ENCODE results near the gene TRAF4.

Gene TRAF4, protein sequence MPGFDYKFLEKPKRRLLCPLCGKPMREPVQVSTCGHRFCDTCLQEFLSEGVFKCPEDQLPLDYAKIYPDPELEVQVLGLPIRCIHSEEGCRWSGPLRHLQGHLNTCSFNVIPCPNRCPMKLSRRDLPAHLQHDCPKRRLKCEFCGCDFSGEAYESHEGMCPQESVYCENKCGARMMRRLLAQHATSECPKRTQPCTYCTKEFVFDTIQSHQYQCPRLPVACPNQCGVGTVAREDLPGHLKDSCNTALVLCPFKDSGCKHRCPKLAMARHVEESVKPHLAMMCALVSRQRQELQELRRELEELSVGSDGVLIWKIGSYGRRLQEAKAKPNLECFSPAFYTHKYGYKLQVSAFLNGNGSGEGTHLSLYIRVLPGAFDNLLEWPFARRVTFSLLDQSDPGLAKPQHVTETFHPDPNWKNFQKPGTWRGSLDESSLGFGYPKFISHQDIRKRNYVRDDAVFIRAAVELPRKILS

DNA sequence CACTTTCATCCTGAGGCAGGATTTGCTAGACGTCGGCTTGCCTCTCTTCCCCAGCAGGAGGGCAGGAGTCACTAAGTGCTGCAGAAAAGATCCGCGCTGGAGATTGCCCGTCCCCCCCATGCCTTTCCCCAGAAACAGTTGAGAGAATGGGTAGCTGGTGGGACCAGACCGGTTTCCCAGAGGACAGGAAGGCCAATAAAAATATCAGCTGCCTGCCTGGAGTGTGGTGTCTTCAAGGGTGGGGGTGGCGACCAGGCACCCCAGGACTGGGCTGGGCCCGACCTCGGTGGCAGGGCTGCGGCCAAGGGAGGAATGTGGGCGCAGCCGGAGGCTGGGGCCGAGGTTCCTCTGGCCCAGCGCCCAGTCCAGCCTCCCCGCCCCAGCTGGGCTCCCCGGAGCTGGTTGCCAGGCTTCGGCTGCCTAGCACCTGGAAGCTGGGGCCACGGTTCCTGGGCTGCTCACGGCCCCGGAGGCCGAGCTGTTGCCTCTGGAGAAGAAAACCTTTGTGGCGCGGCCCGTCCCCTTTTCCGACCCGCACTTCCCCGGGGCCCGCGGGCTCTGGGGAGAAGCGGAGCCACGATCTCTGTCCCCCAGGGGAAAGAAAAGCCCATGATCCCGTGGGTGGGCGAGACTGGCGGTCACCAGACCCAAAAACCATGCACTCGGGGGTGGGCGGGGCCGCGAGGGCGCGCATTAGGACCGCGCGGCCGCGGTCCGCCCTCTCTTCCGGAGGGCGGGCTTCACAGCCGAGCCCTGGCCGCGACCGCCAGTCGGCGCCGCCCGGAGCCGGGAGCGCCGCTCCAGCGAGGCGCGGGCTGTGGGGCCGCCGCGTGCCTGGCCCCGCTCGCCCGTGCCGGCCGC, at the start of gene TRAF4:
Gene TRAF4, plus strand, starts transcription at position 769 of the 861 bp plus-strand sequence. CDS start 102 bp downstream, outside the sequence.
- peak; percentile 53 for DNase-seq

DNA sequence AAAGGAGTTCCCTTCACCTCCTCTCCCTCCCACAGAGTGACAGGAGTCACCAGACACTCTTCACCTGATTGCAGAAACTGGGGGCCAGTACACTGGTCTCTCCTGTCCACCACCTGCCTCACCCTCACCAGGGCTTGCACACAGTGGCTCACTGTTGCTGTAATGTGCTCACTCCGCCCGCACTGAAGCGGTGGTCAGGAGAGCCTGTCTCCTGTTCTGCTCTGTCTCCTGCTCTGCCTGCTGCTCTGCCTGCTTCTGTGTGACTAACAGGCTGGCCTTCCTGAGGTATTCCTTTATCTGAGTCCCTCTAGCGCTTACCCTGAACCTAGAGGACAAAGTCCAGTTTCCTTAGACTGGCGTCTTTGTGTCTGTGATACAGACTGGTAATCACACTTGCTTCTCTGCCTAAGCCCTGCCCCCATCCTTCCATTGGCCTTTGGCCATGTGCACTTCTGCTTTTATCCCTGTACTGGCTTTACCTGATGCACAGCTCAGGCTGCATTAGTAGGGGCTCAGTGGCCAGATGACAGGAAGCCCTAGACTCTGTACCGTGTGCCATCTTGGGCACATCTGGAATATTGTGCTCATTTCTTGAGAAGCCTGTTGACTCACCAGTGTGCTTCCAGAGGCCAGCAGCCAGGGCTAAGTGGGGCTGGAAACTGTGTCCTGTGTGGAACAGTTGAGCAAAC, 45.4 kb upstream of the TRAF4 start:
- no peak for DNase-seq

DNA sequence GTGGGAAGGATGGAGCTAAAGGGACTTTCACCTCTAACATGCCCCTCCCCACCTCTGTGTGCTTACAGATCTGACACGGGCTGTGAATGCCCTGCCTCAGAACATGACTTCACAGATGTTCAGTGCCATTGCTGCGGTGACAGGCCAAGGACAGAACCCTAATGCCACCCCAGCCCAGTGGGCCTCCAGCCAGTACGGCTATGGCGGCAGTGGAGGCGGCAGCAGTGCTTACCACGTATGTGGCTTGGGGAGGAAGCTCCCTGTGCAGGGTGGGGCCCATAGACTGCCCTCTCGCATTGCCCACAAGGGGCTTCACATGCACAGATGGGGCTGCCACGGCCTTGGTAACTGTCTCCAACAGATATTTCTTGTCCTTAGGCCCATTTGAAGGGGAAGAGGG, 43.5 kb upstream of the TRAF4 start:
- no peak for DNase-seq

- no peak for DNase-seq
Measured at GRCh38 chr17:28700830-28701492, 42.9 kb upstream of the TRAF4 start.

DNA sequence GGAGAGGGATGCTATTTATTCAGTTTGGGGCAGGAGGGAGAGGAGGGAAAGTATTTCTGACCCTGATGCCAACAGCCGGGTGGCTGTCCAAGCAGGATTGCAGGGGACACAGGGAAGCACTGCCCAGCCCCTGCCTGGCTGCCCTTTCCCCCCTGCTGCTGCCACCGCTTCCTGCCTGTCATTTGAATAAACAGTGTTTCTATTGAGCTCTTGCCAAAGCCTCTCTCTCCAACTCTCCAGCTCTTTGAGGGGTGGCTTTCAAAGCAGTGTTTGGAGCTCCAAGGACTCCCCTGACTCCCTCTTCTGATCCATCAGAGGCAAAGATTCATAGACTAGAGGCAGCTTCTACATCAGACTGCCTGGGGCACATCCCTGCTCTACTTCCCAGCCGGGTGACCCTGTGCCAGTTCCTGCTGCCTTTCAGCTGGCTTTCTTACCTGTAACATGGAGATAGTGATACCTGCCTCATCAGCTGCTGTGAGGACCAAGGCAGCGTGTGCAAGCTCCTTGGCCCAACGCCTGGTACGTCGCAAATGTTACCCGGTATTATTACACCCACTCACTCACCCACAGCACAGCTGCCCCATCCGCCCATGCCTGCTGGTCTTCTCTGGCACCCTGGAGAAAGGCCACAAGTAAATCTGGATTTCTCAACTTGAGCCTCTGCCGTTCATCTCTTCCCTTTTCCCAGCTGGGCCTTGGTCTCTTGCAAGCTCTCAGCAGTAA, 41.6 kb upstream of the TRAF4 start:
- no peak for DNase-seq

DNA sequence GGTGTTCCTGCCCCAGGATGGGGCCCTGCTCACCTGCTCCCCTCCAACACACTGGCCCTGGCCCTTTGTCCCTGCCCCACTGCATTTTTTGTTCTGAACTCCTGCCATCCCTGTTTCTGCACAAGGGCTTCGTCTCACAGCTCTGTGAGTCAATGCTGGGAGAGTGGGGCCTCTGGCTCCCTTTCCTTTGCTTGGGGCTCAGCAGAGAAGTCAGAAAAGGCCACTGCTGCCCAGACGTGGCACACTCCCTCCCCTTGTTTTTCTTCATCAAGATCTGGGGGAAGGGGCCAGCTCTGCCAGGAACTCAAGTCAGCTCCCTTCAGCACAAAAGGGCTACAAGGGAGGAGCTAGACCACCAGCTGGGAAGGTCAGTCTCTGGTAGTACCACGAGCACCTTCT, 41.1 kb upstream of the TRAF4 start:
- DNase-seq, result no peak

- no peak for DNase-seq
Measured at GRCh38 chr17:28703552-28704218, 40.1 kb upstream of the TRAF4 start.

DNA sequence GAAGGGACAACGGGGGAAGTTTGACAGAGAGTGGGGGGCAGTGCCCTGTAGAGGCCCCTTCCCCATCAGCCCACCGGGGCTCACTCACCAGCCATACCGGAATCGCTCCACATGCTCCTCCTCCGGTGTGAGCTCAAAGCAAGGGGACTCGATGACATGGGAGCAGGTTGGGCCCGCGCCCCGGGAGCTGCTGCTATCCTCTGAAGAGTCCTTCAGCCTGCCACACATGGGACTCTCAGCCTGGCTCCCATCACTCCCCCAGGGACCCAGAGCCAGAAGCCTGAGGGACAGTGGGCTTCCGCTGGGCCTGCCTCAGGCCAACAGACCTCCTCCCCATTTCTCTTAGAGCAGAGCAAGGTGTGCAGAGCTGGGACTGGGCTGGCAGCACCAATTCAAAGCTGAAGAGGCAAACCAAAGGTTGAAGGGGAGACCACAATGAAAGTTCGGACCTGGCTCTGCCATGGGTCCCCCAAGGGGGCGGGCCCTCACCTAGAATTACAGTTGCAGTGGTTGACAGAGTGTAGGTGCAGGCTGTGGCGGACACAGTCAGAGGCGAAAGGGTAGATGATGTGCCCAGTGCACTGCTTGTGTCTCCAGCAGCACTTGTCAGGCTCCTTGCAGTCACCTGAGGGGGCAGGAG, 39.5 kb upstream of the TRAF4 start:
- DNase-seq, result no peak

- DNase-seq, result no peak
Measured at GRCh38 chr17:28705074-28705659, 38.6 kb upstream of the TRAF4 start.

DNA sequence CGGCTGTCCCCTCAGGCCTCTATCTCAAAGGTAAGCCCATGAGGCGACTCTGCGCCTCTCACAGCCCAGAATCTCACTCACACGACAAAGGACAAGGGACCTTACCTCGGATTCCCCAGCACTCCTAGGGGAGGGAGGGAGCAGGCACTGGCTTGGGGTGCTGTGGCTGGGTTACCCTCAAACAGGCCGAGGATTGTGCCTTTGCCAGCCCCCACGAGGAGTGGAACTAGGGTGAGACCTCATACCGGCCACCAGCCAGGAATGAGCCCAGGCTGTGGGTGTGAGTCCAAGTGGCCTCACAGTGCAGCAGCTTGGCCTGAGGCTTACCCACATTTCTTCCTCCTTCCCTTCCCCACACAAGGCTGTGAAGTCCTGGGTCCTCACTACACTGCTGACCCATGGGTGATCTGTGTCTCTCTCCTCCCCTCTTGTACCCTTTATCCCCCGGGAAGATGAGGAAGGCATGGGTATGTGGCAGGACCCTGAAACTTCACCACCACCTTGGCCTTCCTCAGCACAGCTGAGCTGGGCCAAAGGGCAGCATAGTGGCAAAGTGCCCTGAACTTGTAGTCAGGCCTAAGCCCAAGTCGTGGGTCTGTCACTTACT, 38.0 kb upstream of the TRAF4 start:
- no peak for DNase-seq

DNA sequence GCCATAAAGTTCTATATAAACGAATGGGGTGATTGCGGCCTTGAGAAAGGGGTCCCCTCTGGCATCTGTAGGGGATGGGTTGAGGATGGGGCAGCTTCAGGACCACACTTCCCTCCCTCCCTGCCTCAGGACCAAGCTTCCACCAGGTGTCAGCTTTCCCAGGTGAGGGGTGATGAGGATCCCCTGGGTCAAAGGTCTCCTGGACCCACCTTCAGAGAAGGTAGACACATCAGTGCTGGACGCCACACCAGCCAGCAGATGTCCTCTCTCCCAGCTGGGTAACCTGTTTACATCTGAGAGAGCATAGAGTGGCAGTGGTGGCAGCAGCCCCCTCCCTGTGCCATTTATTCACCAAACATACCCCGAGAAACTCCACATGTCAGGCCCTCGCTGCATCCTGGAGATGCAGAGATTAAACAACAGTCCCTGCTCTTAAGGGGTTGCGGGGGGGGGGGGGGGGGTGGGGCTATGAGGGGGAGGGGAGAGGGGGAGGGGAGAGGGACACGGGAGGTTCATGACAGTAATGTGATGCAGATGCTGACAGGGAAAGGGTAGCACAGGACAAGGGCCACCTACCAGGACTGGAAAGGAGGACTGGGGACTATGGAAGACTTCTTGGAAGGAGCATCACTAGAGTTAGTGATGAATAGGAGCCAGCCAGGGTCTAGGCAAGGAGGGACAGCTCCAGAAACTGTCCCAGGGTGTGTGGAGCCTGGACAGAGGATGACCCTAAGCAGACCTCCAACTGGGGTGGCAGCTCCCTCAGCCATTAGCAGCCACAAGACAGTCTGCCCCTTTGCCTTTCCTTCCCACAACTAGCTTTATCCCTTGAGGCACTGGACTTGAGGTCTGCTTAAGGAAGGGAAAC, 37.1 kb upstream of the TRAF4 start:
- DNase-seq, result no peak

- DNase-seq, result no peak
Measured at GRCh38 chr17:28707339-28707720, 36.5 kb upstream of the TRAF4 start.

DNA sequence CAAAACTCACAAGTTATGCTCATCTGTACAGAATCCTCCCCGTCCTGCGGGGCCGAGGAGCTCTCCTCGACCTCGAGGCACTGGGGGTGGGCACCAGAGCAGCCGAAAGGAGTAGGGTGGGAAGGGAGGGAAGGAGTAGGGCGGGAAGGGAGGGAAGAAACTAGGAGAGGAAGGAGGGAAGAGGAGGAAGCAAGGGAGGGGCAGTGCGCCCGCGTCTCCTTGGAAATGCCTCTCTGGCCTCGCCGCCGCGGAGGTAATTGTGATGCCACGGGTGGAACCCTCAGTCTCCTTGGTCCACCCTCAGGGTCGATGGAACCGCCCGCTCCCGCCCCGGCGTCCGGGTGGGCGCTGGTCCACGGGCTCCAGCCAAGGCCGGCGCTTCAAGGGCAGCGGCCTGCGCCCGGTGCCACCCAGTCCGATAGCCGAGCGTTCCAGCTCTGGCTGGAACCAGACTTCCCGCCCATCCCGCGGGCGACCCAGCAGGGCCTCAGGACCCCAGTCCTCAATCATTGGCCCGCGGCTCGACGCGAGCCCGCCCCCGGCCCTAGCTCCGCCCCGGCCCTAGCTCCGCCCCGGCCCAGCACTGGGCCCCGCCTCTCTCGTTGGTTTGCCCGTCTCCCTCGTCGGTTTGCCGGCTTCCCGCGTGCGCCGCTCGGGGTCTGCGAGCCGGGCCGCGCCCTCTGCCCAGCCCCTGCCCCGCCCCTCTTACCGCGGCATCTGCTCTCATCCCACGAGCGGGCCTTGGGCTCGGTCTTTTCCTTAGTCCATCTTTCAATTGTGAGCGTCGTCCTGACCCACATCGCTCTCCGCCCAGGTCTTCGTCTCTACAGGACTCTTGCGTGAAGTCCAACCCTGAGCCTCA, 32.7 kb upstream of the TRAF4 start:
- DNase-seq, result peak; percentile 86

DNA sequence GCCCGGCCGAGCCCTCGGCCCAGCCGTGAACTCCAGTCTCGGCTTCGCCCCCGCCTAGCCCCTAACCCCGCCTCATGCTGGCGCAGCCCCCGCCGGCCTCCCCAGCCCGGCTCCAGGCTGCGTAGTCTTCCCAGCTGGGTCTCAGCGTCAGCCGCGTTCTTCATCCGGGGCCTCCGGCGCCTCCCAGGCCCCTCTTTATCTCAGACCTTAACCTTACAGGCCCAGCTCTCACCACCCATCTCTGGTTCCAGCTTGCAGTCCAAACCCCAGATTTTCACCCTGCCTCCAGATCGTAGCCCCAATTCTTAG, 32.1 kb upstream of the TRAF4 start, which contains the start of gene PROCA1:
Gene PROCA1, minus strand, starts transcription at position 166 of the 309 bp plus-strand sequence. CDS start 228 bp downstream, outside the sequence.
- no peak for DNase-seq

DNA sequence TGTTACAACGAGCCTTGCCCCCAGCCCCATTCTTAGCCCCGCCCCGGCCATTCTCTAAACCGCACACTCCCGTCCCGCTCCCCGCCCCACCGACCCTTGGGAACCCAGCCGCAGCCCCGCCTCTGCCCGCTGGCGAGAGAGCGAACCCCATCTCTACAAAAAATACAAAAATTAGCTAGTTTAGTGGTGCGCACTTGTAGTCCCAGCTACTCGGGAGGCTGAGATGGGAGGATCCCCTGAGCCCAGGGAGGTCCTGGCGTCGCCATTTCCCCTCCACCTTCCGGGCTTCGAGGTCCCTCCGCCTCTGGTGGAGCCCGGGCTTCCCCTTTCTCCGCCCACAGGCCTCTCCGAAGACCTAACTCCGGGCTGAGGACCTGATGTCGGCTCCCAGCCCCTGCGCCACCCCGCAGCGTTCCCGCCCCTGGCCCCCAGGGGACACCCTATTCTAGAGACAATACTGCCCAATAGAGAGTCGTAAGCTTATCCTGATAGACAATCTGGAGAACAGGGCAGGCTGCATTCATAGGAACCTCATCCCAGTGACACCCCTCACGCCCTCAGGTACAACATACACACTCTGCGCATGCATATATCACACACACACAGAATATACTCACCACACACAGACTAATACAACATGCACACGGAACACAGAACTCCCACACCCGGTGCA, 31.6 kb upstream of the TRAF4 start:
- no peak for DNase-seq

DNA sequence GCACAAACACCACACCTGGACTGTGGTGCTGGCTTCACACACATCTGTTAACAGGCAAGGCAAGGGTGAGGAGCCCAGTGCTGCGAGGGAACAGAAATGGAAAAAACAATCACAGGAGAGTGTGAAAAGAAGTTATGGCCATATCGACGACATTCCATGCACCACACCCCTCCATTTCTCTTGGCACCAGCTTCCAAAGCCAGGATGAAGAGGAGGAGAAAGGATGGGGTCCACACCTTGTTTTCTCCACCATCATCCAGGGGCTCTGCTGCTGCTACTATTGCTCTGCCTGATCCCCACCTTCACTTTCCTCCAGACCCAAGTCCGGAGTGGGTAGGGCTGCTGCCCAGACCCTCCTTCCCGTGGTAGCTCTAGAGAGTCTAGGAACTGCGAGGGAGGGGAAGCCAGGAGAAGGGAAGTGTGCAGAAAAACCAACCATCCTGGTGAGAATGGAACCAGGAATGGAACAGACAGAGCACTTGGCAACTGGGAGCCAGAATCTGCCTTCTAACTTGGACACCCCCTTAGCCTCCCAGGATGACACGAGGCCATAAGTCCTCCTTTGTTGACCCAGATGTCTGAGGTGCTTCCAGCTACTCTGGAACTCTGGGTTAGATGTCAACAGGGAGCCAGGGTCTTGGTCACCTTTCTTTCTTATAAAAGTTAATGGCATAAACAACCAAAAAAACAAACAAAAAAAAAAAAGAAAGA, 31.0 kb upstream of the TRAF4 start:
- DNase-seq, result no peak

DNA sequence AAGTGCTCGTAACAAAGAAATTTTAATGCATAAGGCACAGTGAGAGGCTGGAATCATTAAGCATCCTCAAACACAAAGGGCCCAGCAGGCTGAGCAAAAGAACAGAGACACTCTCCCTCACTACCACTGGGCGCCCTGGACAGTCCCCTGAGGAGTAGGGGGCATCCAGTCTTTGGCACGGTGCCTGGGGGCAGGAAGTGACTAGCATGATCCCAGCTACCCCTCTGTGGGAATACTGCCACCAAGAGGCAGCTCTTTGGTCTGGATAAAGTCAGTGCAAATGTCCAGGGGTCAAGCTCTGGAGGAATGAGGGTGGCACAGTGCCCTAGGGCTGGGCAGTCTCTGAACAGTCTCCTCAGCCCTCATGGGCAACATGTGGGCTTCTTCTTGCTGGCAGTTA, 29.5 kb upstream of the TRAF4 start:
- DNase-seq, result no peak

Data from NCI-H524 treated with DMSO at 0.1 percent for 48 hours (cell line).